Right lobe of liver (tissue), 4 donors: ENCODE results near the gene LSM14A.

Source experiments
- POLR2A ChIP-seq: fragments of 450-650 bp; IDR thresholded peaks from one replicate; pipeline ENCODE4 v1.6.1; 2017; ENCODE audit warnings: antibody characterized with exemption, mild to moderate bottlenecking
- TF ChIP-seq, protein P1 (sequence below), 4 donors: fragments of 200-600 bp in 3 of 4; fragments of 450-650 bp in 1 of 4; IDR thresholded peaks; one replicate each; pipeline versions ENCODE4 v1.5.1 to v1.8.0; 2016 to 2022; ENCODE audit warnings: antibody characterized with exemption in 4 of 4, mild to moderate bottlenecking in 2 of 4
- donor health status: DM: no; HTN: no; CAD: no.
- donor health status: DM: no; HTN: no; CAD: no.
- donor health status: DM: no; HTN: yes; CAD: no.

DNA sequence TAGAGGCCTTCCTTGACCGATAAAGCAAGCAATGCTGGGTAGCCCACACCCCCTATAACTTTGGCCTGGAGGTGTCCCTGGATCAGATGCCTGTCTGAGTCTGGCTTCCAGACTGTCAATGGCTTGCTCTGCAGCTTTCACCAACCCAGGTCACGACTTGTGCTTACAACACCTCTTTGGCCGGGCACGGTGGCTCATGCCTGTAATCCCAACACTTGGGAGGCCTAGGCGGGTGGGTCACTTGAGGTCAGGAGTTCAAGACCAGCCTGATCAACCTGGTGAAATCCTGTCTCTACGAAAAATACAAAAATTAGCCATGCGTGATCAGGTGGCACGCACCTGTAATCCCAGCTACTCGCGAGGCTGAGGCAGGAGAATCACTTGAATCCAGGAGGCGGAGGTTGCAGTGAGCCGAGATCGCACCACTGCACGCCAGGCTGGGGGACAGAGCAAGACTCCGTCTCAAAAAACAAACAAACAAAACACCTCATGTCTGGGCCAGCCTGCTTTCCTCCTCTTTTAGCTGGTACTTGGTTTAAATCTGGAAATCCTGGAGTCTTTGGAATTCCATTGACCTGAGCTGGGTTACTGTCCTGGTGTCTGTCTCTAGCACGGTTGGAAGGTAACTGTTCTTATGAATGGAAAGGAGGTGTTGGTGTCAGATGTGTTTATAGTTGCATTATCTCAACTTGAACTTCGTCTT lies 71.7 kb downstream of the LSM14A start:
- TF ChIP-seq, protein P1, sequence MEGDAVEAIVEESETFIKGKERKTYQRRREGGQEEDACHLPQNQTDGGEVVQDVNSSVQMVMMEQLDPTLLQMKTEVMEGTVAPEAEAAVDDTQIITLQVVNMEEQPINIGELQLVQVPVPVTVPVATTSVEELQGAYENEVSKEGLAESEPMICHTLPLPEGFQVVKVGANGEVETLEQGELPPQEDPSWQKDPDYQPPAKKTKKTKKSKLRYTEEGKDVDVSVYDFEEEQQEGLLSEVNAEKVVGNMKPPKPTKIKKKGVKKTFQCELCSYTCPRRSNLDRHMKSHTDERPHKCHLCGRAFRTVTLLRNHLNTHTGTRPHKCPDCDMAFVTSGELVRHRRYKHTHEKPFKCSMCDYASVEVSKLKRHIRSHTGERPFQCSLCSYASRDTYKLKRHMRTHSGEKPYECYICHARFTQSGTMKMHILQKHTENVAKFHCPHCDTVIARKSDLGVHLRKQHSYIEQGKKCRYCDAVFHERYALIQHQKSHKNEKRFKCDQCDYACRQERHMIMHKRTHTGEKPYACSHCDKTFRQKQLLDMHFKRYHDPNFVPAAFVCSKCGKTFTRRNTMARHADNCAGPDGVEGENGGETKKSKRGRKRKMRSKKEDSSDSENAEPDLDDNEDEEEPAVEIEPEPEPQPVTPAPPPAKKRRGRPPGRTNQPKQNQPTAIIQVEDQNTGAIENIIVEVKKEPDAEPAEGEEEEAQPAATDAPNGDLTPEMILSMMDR (IDR thresholded peaks at IDR 0.05) = no peak
- TF ChIP-seq POLR2A = no peak
